GM12872 (cell line): ENCODE data around the gene ABHD8.

Experiments used
- TF ChIP-seq, protein P1 (sequence below): IDR thresholded peaks from 3 replicates; pipeline ENCODE4 v1.5.1; 2011; ENCODE audit warnings: low read depth, mild to moderate bottlenecking, low read length, moderate library complexity; ENCODE audit not compliant: insufficient read depth

ABHD8 gene

DNA sequence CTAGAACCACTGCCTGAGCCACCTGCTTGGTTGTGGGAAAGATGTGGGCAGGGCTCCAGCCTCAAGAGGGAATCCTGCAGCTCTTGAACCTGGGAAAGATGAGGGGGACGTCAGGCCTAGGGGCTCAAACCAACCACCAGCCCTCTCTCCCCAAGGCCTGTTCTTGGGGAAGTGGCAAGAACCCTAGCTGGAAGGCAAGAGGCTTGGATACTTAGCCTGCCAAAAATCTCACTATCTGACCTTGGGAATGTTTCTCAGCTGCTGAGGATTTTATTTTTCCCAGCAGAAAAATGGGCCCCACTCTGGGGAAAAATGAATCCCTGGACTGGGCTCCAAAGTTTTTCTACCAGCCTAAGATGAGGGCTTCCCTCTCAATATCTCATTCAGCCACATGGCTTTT lies 43.3 kb downstream of the ABHD8 start:
- TF ChIP-seq, protein P1, sequence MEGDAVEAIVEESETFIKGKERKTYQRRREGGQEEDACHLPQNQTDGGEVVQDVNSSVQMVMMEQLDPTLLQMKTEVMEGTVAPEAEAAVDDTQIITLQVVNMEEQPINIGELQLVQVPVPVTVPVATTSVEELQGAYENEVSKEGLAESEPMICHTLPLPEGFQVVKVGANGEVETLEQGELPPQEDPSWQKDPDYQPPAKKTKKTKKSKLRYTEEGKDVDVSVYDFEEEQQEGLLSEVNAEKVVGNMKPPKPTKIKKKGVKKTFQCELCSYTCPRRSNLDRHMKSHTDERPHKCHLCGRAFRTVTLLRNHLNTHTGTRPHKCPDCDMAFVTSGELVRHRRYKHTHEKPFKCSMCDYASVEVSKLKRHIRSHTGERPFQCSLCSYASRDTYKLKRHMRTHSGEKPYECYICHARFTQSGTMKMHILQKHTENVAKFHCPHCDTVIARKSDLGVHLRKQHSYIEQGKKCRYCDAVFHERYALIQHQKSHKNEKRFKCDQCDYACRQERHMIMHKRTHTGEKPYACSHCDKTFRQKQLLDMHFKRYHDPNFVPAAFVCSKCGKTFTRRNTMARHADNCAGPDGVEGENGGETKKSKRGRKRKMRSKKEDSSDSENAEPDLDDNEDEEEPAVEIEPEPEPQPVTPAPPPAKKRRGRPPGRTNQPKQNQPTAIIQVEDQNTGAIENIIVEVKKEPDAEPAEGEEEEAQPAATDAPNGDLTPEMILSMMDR = no peak

DNA sequence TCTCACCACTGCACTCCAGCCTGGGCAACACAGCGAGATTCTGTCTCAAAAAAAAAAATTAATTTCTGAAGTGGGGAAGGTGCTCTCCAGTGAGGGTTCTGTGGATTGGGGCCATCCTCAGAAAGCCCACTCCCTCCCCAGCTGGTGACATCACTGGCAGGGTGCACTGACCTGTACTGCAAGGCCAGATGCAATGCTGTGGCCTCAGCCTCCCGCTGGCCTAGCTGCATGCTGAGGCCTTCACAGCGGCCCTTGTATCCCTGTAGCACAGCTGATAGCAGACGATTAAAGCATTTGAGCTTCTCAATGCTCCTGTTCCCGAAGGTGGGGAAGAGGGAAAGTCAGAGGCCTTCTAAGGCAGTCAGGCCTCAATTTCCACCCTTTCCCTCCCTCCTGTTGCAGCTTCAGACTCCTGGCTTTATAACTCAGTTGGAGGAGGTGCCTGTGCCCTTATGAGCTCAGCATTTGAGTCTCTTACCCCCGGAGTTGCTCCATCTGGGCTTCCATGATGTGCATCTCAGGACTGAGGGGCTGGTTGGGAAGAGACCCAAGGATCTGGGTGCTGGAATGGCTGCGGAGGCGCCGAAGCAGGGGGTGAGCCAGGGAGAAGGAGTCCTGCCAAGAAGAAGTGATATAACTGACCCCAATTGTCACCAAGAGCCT lies 44.0 kb downstream of the ABHD8 start:
- TF ChIP-seq, protein P1 = no peak

DNA sequence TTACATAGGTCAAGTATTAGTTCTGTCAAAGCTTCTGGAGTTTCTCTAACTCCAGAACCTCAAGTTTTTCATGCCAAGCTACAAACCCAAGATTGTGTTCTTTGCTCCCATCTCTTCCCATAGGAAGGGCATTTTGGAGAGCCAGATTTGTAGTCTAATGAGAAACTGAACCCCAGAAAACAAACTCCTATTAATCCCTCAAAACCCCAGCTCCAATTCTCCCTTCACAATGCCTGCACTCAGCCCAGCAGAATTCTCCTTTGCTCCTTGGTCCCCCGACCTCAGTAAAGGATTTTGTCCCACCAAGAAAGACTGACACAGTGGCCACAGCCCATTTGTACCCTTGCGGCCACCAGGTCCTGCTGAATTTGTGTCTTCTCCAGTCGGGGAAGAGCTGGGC lies 47.1 kb downstream of the ABHD8 start:
- TF ChIP-seq, protein P1 = no peak

DNA sequence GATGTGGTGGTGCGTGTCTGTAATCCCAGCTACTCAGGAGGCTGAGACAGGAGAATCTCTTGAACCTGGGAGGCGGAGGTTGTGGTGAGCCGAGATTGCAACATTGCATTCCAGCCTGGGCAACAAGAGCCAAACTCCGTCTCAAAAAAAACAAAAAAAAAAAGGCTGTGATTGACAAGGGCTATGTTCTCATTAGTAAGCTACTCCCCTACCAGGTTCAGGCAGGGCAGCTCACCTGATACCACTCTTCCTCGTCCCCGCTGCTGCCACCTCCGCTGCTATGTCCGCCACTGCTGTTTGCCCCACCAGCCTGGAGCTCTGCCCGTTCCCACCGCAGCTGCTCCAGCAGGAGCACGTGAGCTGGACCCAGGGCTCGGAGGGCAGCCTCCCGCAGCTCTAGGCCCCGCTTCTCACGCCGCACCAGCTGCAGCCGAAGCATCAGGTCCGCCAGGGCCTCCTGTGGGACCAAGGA lies 48.0 kb downstream of the ABHD8 start:
- TF ChIP-seq, protein P1 = no peak

DNA sequence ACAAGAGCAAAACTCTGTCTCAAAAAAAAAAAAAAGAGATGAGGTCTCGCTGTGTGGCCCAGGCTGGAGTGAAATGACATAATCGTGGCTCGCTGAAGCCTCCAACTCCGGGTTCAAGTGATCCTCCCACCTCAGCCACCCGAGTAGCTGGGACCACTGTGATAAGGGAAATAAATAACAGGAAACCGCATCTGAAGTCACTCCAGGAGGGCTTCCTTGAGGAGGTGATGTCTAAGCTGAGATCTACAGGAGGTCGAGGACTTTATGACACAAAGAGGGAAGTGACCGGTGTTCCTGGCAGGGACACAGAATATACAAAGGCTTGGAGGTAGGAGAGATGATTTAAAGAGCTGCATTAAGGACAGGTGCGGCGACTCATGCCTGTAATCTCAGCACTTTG lies 48.6 kb downstream of the ABHD8 start:
- TF ChIP-seq, protein P1 = no peak

- TF ChIP-seq, protein P1 = no peak
These were observed 53.2 kb downstream of the ABHD8 start for GRCh38 chr19:17249887-17250548.

DNA sequence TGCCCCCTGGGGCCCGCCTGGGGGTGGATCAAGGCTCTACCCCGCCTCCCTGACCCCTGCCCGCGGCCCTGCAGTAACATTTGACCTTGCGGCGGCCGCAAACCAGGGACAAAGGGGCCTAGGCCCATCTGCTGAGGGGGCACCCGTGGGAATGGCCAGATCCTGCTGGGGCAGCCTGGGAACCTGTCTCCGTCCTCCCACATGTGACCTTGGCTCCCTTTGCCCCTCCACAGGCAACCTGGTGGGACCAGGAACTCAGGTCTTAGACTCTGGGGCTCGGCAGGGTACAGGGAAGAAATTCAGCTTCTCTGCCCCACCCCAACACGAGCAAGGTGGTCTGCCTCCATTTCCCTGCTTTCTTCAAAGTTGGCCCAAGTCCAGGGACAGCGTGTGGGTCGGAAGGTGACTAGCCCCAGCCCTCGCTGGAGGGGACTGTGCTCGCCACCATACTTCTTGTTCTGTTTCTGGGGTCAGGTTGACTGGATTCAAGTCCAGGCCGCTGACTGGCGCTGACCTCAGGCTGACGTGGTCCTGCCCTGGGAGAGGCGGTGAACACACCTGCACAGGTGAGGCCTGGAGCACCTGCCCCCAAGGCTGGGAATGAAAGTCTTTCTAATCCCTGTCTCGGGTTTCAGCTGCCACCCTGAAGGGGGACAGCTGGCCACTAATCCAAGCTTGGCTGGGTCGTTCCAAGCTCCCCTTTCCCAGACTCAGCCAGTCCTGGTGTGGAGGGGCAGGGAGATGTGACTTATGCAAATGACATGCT lies 55.0 kb downstream of the ABHD8 start:
- TF ChIP-seq, protein P1 = no peak
